IMR-90 (cell line): ENCODE results near the gene ZNF446. TPM values are rescaled to one million over a fixed set of nuclear protein-coding genes. Genes with fewer than 3 reads are reported as not detected.
"Not testable (repeated sequence)": the region's sequence is repeated elsewhere in the genome, so short reads cannot be mapped to it uniquely, and the experiment has no call there.

ENCODE experiments used
- ATAC-seq: fragments of 200-7000 bp; cut with Tn5 transposase; 2 replicates; pipeline ENCODE4 v1.9.1; 2020; ENCODE audit warnings: low read depth, mild to moderate bottlenecking, moderate library complexity
- BruUV-seq: library from RNA; stranded (reverse); fragments of 400-500 nt; replicated peaks from 2 replicates; lab custom pipeline; 2021; lab: Mats Ljungman, UMichigan
- CTCF ChIA-PET: fragments of 300-600 bp; formaldehyde crosslinking; extraction: SDS; loops from one replicate; lab custom pipeline; 2021; ENCODE audit warnings: antibody characterized with exemption; lab: Yijun Ruan, JAX
- POLR2A ChIA-PET: fragments of 300-600 bp; sonication (Branson Sonifier 250); formaldehyde crosslinking; loops from one replicate; lab custom pipeline; 2022; ENCODE audit warnings: antibody characterized with exemption; ENCODE audit not compliant: unreplicated experiment; lab: Charles Lee
- DNase-seq: peaks from one replicate; pipeline ENCODE4 v3.0.0; 2013
- H2AFZ ChIP-seq: replicated peaks from 2 replicates; pipeline ENCODE3; 2013; ENCODE audit warnings: low read length, mild to moderate bottlenecking; ENCODE audit not compliant: poor library complexity
- H2AK5ac ChIP-seq: 2 replicates; pipeline ENCODE4 v1.6.1; 2013; ENCODE audit warnings: low read depth, low read length, inconsistent platforms
- H2AK9ac ChIP-seq: replicated peaks from 2 replicates; pipeline ENCODE3; 2013; ENCODE audit warnings: mild to moderate bottlenecking, low read depth, low read length, moderate library complexity; ENCODE audit not compliant: poor library complexity
- H2BK120ac ChIP-seq: 2 replicates; pipeline ENCODE4 v1.6.1; 2013; ENCODE audit warnings: low read depth, low read length, inconsistent platforms
- H2BK15ac ChIP-seq: 3 replicates; pipeline ENCODE4 v1.6.1; 2013; ENCODE audit warnings: low read depth, low read length, inconsistent platforms
- H2BK20ac ChIP-seq: 2 replicates; pipeline ENCODE4 v1.6.1; 2013; ENCODE audit warnings: low read depth, mild to moderate bottlenecking, inconsistent platforms, low read length, moderate library complexity
- H2BK5ac ChIP-seq: 2 replicates; pipeline ENCODE4 v1.6.1; 2013; ENCODE audit warnings: mild to moderate bottlenecking, low read depth, low read length, inconsistent platforms; ENCODE audit not compliant: poor library complexity, severe bottlenecking
- H3K14ac ChIP-seq: replicated peaks from 2 replicates; pipeline ENCODE4 v1.6.1; 2013; ENCODE audit warnings: low read depth, low read length, inconsistent platforms
- H3K18ac ChIP-seq: 2 replicates; pipeline ENCODE4 v1.6.1; 2013; ENCODE audit warnings: low read depth, low read length, control low read depth
- H3K23ac ChIP-seq: 2 replicates; pipeline ENCODE4 v1.6.1; 2013; ENCODE audit warnings: low read depth, low read length, inconsistent platforms
- H3K27ac ChIP-seq: 2 replicates; pipeline ENCODE4 v1.5.1; 2013; ENCODE audit warnings: mild to moderate bottlenecking, control low read depth, low read length; ENCODE audit not compliant: insufficient read depth
- H3K27me3 ChIP-seq: 2 replicates; pipeline ENCODE4 v1.6.1; 2013; ENCODE audit warnings: low read length; ENCODE audit not compliant: control insufficient read depth, insufficient read depth
- H3K36me3 ChIP-seq: 2 replicates; pipeline ENCODE4 v1.6.1; 2013; ENCODE audit warnings: low read length, mixed read lengths; ENCODE audit not compliant: control insufficient read depth, insufficient read depth
- H3K4ac ChIP-seq: 2 replicates; pipeline ENCODE4 v1.6.1; 2013; ENCODE audit warnings: low read depth, low read length, inconsistent platforms
- H3K4me1 ChIP-seq: 2 replicates; pipeline ENCODE4 v1.6.1; 2013; ENCODE audit warnings: low read length, mixed read lengths; ENCODE audit not compliant: control insufficient read depth, insufficient read depth
- H3K4me2 ChIP-seq: 2 replicates; pipeline ENCODE4 v1.6.1; 2013; ENCODE audit warnings: low read depth, mild to moderate bottlenecking, control low read depth, low read length, moderate library complexity
- H3K4me3 ChIP-seq: 2 replicates; pipeline ENCODE4 v1.5.1; 2013; ENCODE audit warnings: low read depth, mild to moderate bottlenecking, control low read depth, low read length, moderate library complexity; ENCODE audit not compliant: insufficient read depth
- H3K56ac ChIP-seq: 2 replicates; pipeline ENCODE4 v1.6.1; 2013; ENCODE audit warnings: low read length, inconsistent platforms; ENCODE audit not compliant: insufficient read depth; ENCODE audit errors: extremely low read depth
- H3K79me1 ChIP-seq, 2 experiments: 2 replicates each; pipeline ENCODE4 v1.6.1; 2013; ENCODE audit warnings: low read length in 2 of 2, inconsistent platforms in 1 of 2, low read depth in 1 of 2
- H3K9ac ChIP-seq: 2 replicates; pipeline ENCODE4 v1.6.1; 2013; ENCODE audit warnings: low read depth, low read length, control low read depth
- H3K9me1 ChIP-seq: 2 replicates; pipeline ENCODE4 v1.6.1; 2013; ENCODE audit warnings: low read length, inconsistent platforms; ENCODE audit not compliant: insufficient read depth
- H3K9me3 ChIP-seq: 2 replicates; pipeline ENCODE4 v1.6.1; 2013; ENCODE audit warnings: low read length; ENCODE audit not compliant: control insufficient read depth, insufficient read depth
- H4K20me1 ChIP-seq: 2 replicates; pipeline ENCODE4 v1.6.1; 2013; ENCODE audit warnings: low read length, inconsistent platforms; ENCODE audit not compliant: insufficient read depth
- H4K5ac ChIP-seq: 2 replicates; pipeline ENCODE4 v1.6.1; 2013; ENCODE audit warnings: mild to moderate bottlenecking, low read depth, low read length, control low read depth
- H4K8ac ChIP-seq, 2 experiments: 2 replicates each; pipeline ENCODE4 v1.6.1; 2013; ENCODE audit warnings: low read depth in 2 of 2, low read length in 2 of 2, control low read depth in 1 of 2, inconsistent platforms in 1 of 2
- H4K91ac ChIP-seq: 2 replicates; pipeline ENCODE4 v1.6.1; 2013; ENCODE audit warnings: low read depth, low read length, inconsistent platforms; ENCODE audit not compliant: insufficient read depth
- WGBS, 2 experiments: methylation state at CpG; one replicate each; pipeline versions ENCODE4 v1.1.5 to v1.1.7; 2013; ENCODE audit warnings: missing lambda C conversion rate in 2 of 2; ENCODE audit not compliant: insufficient read length in 1 of 2; ENCODE audit errors: extremely low coverage in 2 of 2; 5-methylcytosine and 5-hydroxymethylcytosine counted together
- dilution Hi-C: fragments of 300-500 bp; cut with HindIII; formaldehyde crosslinking; loops from one replicate; pipeline ENCODE4 v1.14.3; 2018; ENCODE audit warnings: low sequenced_read_pairs; ENCODE audit not compliant: unreplicated experiment
- in situ Hi-C: fragments of 300-500 bp; cut with MboI; formaldehyde crosslinking; loops from 3 replicates; pipeline ENCODE4 v1.14.3; 2019; ENCODE audit warnings: low sequenced_read_pairs, inconsistent platforms, mixed read lengths
- intact Hi-C: fragments of 100-400 bp; cut with micrococcal nuclease; formaldehyde crosslinking; loops from 2 replicates; pipeline ENCODE4 v1.10.0; 2022
- polyA plus RNA-seq, 3 experiments: library from polyadenylated mRNA; depleted of rRNA; stranded (reverse); fragments of >200 nt; gene quantifications; 2 replicates each; pipeline ENCODE4 v1.2.3, GENCODE V29; 2012; ENCODE audit warnings: low replicate concordance in 1 of 3
- total RNA-seq: library from RNA; depleted of rRNA; stranded (reverse); fragments of >200 nt; gene quantifications from 2 replicates; pipeline ENCODE4 v1.2.3, GENCODE V29; 2012

Gene ZNF446
- total and polyA plus RNA-seq, 2 of the 4 experiments (the other 2 are of a cell fraction): 4.8 to 6.9 TPM

- H2AK9ac ChIP-seq, H4K20me1 ChIP-seq, DNase-seq, H4K8ac ChIP-seq, intact Hi-C loops, H2BK20ac ChIP-seq, H3K56ac ChIP-seq, H2BK15ac ChIP-seq, H2BK5ac ChIP-seq, H3K9ac ChIP-seq, H3K36me3 ChIP-seq, H4K91ac ChIP-seq, H3K9me1 ChIP-seq, ATAC-seq, in situ Hi-C loops, H3K4me3 ChIP-seq, POLR2A ChIA-PET, H3K27ac ChIP-seq, dilution Hi-C loops, H4K5ac ChIP-seq, H3K27me3 ChIP-seq, H3K23ac ChIP-seq, H2AK5ac ChIP-seq, H2BK120ac ChIP-seq, CTCF ChIA-PET, H3K18ac ChIP-seq, H3K4me1 ChIP-seq, H3K4me2 ChIP-seq, H3K4ac ChIP-seq, H3K14ac ChIP-seq, H2AFZ ChIP-seq, BruUV-seq: not testable (repeated sequence)
- Histone ChIP-seq H3K9me3 (peaks cover 10% of the 10 kb centered on the region), H3K79me1 (peaks cover 10 to 24% of the 10 kb centered on the region in 2 experiments)
- WGBS, 2 experiments: 81% methylated on average over 5 of the region's 7 CpGs; no CpG with 5 or more reads in 1 of the 2 experiments
Measured at GRCh38 chr19:58442986-58443385, 33.2 kb upstream of the ZNF446 start.

- H3K4ac ChIP-seq, CTCF ChIA-PET, H3K27ac ChIP-seq, H2BK20ac ChIP-seq, H3K4me3 ChIP-seq, H4K91ac ChIP-seq, H3K27me3 ChIP-seq, H3K9me3 ChIP-seq, H2BK5ac ChIP-seq, H2AK9ac ChIP-seq, BruUV-seq, H2BK15ac ChIP-seq, H3K23ac ChIP-seq, intact Hi-C loops, H3K18ac ChIP-seq, H4K8ac ChIP-seq, H4K20me1 ChIP-seq, H3K56ac ChIP-seq, H2AFZ ChIP-seq, DNase-seq, POLR2A ChIA-PET, in situ Hi-C loops, H2BK120ac ChIP-seq, ATAC-seq, H4K5ac ChIP-seq, H3K4me1 ChIP-seq, H3K4me2 ChIP-seq, H3K36me3 ChIP-seq, H3K14ac ChIP-seq, H2AK5ac ChIP-seq, H3K9me1 ChIP-seq, H3K9ac ChIP-seq, dilution Hi-C loops: not testable (repeated sequence)
- peaks cover 4 to 13% of the 10 kb centered on the region in 2 experiments; a peak in 2 of 4 replicates for H3K79me1 ChIP-seq
- WGBS, 2 experiments: no CpG with 5 or more reads among the region's 3 CpGs
Measured at GRCh38 chr19:58448860-58449259, 27.3 kb upstream of the ZNF446 start.
